Activated CD4-positive, alpha-beta T cell treated with anti-CD3 and anti-CD28 coated beads, Interleukin-2, amount 50 U/mL, for 24 hours (primary cell): ENCODE results near the gene NPHP4.
A peak's percentile ranks its signal among the peaks of the same experiment; 100 is the strongest.

Experiments
- DNase-seq, 2 donors: peaks; one replicate each; pipeline ENCODE4 v3.0.0-alpha.2; 2020; ENCODE audit warnings: low read depth in 1 of 2, low spot score in 1 of 2

The NPHP4 gene

GRCh38 chr1:6004412-6005123 is 12.3 kb upstream of the NPHP4 start:
- no peak for DNase-seq

- DNase-seq, result no peak
Measured at GRCh38 chr1:6003568-6004411, 11.6 kb upstream of the NPHP4 start.

GRCh38 chr1:6002714-6003501 is 10.7 kb upstream of the NPHP4 start:
- DNase-seq, result no peak

- DNase-seq, result no peak
Measured at GRCh38 chr1:6001992-6002576, 9.9 kb upstream of the NPHP4 start.

- DNase-seq, result no peak
Measured at GRCh38 chr1:6000444-6001288, 8.4 kb upstream of the NPHP4 start.

GRCh38 chr1:5999711-6000443 is 7.7 kb upstream of the NPHP4 start:
- DNase-seq, result no peak

- DNase-seq, result no peak
Measured at GRCh38 chr1:5998906-5999301, 6.7 kb upstream of the NPHP4 start.

- no peak for DNase-seq
Measured at GRCh38 chr1:5998051-5998905, 6.1 kb upstream of the NPHP4 start.

GRCh38 chr1:5997316-5997715 is 5.1 kb upstream of the NPHP4 start:
- DNase-seq, result no peak

- no peak for DNase-seq
Measured at GRCh38 chr1:5996641-5997270, 4.5 kb upstream of the NPHP4 start.

GRCh38 chr1:5995871-5996630 is 3.8 kb upstream of the NPHP4 start:
- no peak for DNase-seq

- DNase-seq, result peak in 1 of 2 donors; percentile 38
Measured at GRCh38 chr1:5994713-5995621, 2.7 kb upstream of the NPHP4 start.

GRCh38 chr1:5993556-5994491 is 1.6 kb upstream of the NPHP4 start:
- no peak for DNase-seq

- no peak for DNase-seq
Measured at GRCh38 chr1:5992814-5993555, 760 bp upstream of the NPHP4 start.
